ENCODE measurements around the gene TENT5C.
A peak's percentile ranks its signal among the peaks of the same experiment; 100 is the strongest.

TENT5C gene

GRCh38 chr1:117636637-117637425, 31.0 kb downstream of the TENT5C start:
- no peak for DNase-seq

DNA sequence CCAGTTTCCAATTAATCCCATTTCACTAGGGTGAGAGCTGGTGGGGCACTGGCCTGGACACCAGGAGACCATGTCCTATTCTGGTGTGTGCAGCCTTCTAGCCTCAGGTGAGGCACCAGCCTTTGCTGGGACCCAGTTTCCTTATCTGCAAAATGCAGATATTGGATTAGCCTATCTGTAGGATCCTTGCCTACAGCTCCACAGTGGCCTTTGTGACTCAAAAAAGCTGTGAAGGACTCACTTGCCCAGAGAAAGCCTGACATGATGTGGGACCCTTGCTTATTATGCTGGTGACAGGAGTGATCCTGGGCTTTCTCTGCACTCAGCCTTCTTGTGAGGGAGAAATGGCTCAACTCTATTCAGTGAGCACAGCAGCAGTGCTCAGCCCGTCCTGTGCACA, 32.3 kb downstream of the TENT5C start:
- DNase-seq = no peak

DNA sequence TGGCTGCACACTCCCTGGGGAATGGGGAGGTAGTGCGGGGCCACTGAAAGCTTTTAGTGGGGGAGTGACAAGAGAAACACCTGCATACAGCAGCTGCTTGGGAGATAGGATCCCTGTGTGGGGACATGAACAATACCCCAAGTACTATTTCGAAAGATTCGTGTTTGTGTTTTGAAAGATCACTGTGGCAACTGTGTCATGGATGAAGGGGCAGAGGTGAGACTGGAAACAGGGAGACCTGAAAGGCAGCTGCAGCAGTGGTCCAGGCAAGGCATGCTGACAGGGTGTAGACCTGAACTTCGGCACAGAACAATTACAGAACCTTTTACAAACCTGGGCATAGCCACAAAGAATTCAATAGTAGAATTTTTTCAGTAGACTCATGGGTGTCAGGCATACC, 32.9 kb downstream of the TENT5C start:
- DNase-seq = peak in 2 of 3 experiments; percentile 38 to 65

- no peak for DNase-seq
Measured at GRCh38 chr1:117639741-117640140, 33.9 kb downstream of the TENT5C start.

GRCh38 chr1:117641536-117641935, 35.7 kb downstream of the TENT5C start:
- no peak for DNase-seq

GRCh38 chr1:117642963-117643362, 37.1 kb downstream of the TENT5C start:
- no peak for DNase-seq

DNA sequence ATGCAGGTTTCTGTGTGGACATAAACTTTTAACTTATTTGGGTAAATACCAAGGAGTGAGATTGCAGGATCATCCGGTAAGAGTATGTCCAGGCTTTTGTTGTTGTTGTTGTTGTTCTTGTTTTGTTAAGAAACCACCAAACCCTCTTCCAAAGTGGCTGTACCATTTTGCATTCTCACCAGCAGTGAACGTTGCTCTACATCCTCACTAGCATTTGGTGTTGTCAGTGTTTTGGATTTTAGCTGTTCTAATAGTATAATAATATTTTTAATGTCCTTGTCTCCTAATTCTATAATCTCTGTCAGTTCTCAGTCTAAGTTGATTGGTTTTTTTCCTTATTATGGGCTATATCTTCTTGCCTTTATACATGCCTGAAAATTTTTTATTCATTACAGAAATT, 37.8 kb downstream of the TENT5C start:
- no peak for DNase-seq

DNA sequence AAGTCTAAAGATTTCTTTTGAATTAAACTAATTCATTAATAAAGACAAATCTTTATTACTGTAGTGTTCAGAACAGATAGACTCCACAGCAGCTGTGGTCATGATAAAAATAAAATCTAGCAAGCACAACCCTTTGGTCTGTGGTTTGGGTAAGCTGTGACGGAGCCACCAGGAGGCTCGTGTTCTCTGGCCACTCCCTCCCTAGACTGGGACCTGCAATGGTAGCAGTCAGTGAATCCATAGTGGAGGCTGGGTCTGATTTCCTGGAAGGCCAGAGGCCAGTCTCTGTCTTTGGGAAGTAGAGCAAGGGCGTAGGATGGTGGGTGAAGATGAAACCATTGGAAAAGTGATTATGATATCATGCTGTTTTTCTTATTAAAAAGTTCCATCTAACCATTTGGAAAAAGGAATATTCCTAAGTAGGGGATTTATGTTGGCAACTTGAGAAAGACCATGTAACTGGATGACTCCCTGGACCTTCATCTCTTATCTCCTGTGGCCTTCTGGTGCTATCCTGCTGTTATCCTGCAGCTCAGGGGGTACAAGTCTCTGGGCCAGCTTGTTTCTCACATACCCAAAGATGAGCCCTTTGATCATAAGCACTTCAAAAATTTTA, 39.0 kb downstream of the TENT5C start:
- DNase-seq = no peak

GRCh38 chr1:117645343-117645742, 39.5 kb downstream of the TENT5C start:
- DNase-seq = no peak

DNA sequence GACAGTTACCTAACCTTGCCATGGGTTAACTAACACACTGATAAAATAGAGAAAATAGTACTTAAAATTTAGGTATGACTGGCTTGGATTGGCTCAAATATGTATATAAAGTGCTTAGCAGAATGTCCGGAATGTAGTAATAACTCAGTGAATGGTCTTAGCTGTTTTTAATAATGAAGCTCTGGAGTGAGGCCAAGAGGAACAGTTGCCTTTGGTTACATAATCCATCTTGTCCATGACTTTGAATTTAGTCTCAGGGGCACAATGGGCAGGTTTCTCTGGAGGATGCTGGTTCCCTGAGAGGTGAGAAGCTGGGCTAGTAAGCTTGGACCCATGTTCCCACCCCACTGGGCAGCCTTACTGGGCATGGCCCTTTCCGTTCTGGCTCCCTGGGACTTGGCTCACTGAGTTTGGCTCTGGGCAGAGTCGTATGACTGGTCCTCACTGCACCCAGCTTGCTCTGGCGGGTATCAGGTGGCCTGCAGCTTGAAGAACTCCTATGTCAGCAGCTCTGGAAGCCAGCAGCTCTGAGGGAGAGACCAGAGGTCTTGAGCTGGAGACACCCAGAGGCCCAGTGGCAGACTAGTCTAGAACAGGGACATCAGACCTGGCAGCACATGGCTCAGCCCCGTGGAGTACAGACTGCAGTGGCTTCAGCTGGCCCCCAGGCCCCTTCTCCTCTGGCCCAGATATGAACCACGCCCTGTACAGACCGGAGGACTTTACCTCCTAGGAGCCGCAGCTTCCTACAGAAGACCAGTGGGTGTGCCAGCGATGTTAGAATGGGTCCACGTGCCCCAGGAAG, 40.4 kb downstream of the TENT5C start:
- no peak for DNase-seq

- no peak for DNase-seq
Measured at GRCh38 chr1:117646956-117647355, 41.1 kb downstream of the TENT5C start.

DNA sequence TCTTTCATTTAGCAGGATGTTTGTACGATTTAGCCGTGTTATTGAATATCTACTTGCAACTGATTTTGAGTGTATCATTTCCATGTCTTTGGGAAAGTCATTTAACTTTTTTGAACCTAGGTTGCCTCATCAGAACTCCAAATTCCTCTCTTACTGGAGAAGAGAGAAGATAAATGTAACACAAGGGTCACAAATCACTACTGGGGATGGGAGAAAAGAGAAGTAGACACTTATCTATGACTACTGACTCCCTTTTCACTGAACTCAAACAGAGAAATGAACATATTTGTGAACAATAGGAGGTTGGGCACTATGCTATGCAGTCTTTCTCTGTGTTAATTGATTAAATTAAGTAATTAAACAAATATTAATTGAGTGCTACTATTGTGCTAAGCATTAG, 42.2 kb downstream of the TENT5C start:
- no peak for DNase-seq

GRCh38 chr1:117650840-117651568, 45.2 kb downstream of the TENT5C start:
- no peak for DNase-seq

- no peak for DNase-seq
Measured at GRCh38 chr1:117651616-117652015, 45.8 kb downstream of the TENT5C start.

GRCh38 chr1:117652421-117652820, 46.6 kb downstream of the TENT5C start:
- no peak for DNase-seq

GRCh38 chr1:117653195-117653594, 47.3 kb downstream of the TENT5C start:
- DNase-seq = no peak

DNA sequence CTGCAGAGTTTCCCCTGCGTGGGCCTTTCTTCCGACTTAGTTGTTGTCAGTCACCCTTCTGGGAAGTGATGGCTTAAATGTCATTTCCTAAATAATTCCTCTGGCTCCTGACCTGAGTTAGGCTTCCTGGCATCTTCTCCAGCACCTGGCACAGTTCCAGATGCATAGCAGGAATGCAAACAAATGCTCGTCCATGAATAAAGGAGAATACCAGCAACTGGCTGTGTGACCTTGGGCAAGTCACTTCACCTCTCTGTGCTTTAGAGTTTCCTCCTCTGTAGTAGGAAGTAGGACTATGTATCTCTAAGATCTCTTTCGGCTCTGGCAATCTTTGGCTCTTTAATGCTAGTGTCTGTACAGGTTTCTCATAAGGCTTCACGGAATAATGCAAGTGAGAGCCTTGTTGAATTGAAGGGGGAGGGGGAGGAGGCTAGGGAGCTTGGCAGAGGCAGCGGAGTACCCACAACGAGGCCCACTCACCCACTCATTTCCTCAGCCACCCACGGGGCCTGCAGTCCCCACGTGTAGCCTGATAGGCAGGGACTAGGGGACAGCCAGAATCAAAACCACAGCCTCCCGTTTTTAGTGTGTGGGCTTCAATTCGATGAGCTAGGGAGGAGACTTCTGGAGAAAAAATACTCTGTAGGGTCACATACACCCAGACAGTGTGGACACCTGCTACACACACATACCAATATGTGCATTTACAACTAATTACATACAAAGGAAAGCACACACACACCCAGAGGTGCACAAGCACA, 48.1 kb downstream of the TENT5C start:
- DNase-seq = peak in 1 of 3 experiments; percentile 7

- DNase-seq = peak in 2 of 3 experiments; percentile 11 to 22
Measured at GRCh38 chr1:117654493-117655219, 48.8 kb downstream of the TENT5C start.

GRCh38 chr1:117655220-117655577, 49.4 kb downstream of the TENT5C start:
- no peak for DNase-seq

GRCh38 chr1:117656202-117656641, 50.4 kb downstream of the TENT5C start:
- no peak for DNase-seq

DNA sequence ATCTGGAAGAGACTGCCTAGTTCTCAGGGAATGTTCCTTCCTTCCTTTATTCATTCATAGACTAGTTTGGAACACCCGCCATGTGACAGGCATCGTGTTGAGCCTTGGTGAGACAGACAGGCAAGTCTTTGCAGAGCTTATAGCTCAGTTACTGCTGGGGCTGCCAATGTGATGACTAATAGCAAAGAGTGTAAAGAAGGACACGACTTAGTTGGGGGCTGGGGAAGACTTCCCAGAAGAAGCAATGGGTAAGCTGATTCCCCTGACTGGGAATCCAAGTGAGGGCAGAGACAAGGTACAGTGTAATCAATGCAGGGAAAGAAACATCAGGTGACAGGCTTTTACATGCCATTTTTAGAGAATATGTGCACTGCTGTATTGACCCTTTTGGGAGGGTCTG, 51.2 kb downstream of the TENT5C start:
- no peak for DNase-seq
